Liver (tissue), 3 donors: ENCODE data around the gene PRDM7.

Experiments used
- ATF3 ChIP-seq: IDR thresholded peaks from 2 replicates; pipeline ENCODE4 v1.6.1; 2016; ENCODE audit warnings: antibody characterized with exemption
- CTCF ChIP-seq: fragments of 150-350 bp; IDR thresholded peaks from 2 replicates; pipeline ENCODE4 v1.5.1; 2017; ENCODE audit warnings: improper control_type of control experiment, low read depth, low read length; ENCODE audit not compliant: missing input control
- FOXA1 ChIP-seq: IDR thresholded peaks from 2 replicates; pipeline ENCODE4 v1.6.1; 2016; ENCODE audit warnings: antibody characterized with exemption
- MAX ChIP-seq: IDR thresholded peaks from 2 replicates; pipeline ENCODE4 v1.6.1; 2016; ENCODE audit warnings: antibody characterized with exemption
- RAD21 ChIP-seq, 2 donors: IDR thresholded peaks; 2 replicates each; pipeline ENCODE4 v1.6.1; 2016; ENCODE audit warnings: antibody characterized with exemption in 2 of 2, mild to moderate bottlenecking in 2 of 2
- REST ChIP-seq: IDR thresholded peaks from 2 replicates; pipeline ENCODE4 v1.6.1; 2016; ENCODE audit warnings: antibody characterized with exemption, mild to moderate bottlenecking
- SP1 ChIP-seq: IDR thresholded peaks from 2 replicates; pipeline ENCODE4 v1.6.1; 2018; ENCODE audit warnings: antibody characterized with exemption, mild to moderate bottlenecking
- TAF1 ChIP-seq: conservative IDR thresholded peaks from 2 replicates; pipeline ENCODE4 v1.6.1; 2016; ENCODE audit warnings: antibody characterized with exemption, mild to moderate bottlenecking
- YY1 ChIP-seq: IDR thresholded peaks from 2 replicates; pipeline ENCODE4 v1.6.1; 2016; ENCODE audit warnings: antibody characterized with exemption, mild to moderate bottlenecking
- donor health status: healthy.
- donor health status: healthy.

GRCh38 chr16:90018297-90018651 is 58.9 kb downstream of the PRDM7 start:
- no peak for TF ChIP-seq CTCF
- no peak for TF ChIP-seq ATF3
- TF ChIP-seq FOXA1 = no peak
- no peak for TF ChIP-seq YY1
- TF ChIP-seq REST = no peak
- no peak for TF ChIP-seq TAF1
- TF ChIP-seq SP1 = no peak
- no peak for TF ChIP-seq MAX
- no peak for TF ChIP-seq RAD21 (IDR thresholded peaks at IDR 0.05)
